Hematopoietic multipotent progenitor cell (in vitro differentiated cells): ENCODE measurements around the gene MRPL58. TPM values are rescaled to one million over a fixed set of nuclear protein-coding genes. Genes with fewer than 3 reads are reported as not detected.

Experiments used
- DNase-seq, 3 donors: peaks; one replicate each; pipeline ENCODE4 v3.0.0-alpha.2; 2011 to 2015; ENCODE audit warnings: low read depth in 2 of 3, low spot score in 2 of 3
- small RNA-seq: library from RNA; depleted of rRNA; stranded (forward); fragments of <200 nt; gene quantifications from one replicate; pipeline ENCODE3, GENCODE V24; 2012
- total RNA-seq: library from RNA; depleted of rRNA; stranded (reverse); fragments of >200 nt; gene quantifications from one replicate; pipeline ENCODE4 v1.2.3, GENCODE V29; 2012

The MRPL58 gene
- total RNA-seq, 1 donor: 16.7 TPM

DNA sequence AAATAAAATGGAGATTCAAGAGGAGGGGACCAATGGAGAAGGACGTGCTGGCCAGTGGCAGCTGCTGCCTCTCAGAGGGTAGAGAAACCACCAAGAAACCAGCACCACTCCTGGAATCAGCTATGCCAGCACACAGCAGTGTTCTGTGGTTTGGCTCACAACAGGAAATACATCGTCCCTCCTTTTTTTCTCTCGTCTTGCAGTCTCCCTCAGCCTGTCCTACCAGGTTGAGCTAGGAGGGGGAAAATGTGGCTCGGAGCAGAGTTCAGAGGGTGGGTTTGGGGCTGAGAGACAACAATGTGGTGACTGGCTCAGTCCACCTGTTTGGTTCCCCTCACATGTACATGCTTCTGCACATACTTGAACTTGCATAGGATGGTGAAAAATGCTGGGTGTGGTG lies 55.4 kb downstream of the MRPL58 start:
- DNase-seq: peak in 1 of 3 donors; percentile 49

- DNase-seq: no peak
Observed at GRCh38 chr17:75068750-75069149, 56.3 kb downstream of the MRPL58 start.

GRCh38 chr17:75069783-75070182 lies 57.3 kb downstream of the MRPL58 start:
- DNase-seq: peak in 1 of 3 donors; percentile 57

Small RNAs within 50 kb of the gene (small RNA-seq; reads per million reads assigned to genes)
- gene AC111186.1: not detected
- not detected for gene RN7SL573P
- not detected for gene RNU6-362P

Other genes starting within 250 kb of the MRPL58 start
- 37.4 TPM for gene NAT9, start 236.3 kb upstream of the MRPL58 start, total RNA-seq
- gene GRIN2C, start 152.8 kb upstream of the MRPL58 start, total RNA-seq: 0.27 TPM
- 8.9 TPM for gene FDXR, start 139.7 kb upstream of the MRPL58 start, total RNA-seq
- not detected for gene FADS6, start 119.0 kb upstream of the MRPL58 start, total RNA-seq
- under 0.01 TPM for gene USH1G, start 89.4 kb upstream of the MRPL58 start, total RNA-seq
- gene OTOP2, start 88.4 kb upstream of the MRPL58 start, total RNA-seq: not detected
- gene OTOP3, start 76.8 kb upstream of the MRPL58 start, total RNA-seq: not detected
- 1.1 TPM for gene HID1, start 39.9 kb upstream of the MRPL58 start, total RNA-seq
- 2.2 TPM for gene CDR2L, start 25.0 kb upstream of the MRPL58 start, total RNA-seq
- 73.5 TPM for gene ATP5PD, start 34.3 kb downstream of the MRPL58 start, total RNA-seq
- gene KCTD2, start 34.6 kb downstream of the MRPL58 start, total RNA-seq: 18.6 TPM
- gene SLC16A5, start 75.3 kb downstream of the MRPL58 start, total RNA-seq: 47.4 TPM
- 10.8 TPM for gene ARMC7, start 97.3 kb downstream of the MRPL58 start, total RNA-seq
- gene NT5C, start 119.1 kb downstream of the MRPL58 start, total RNA-seq: 87.5 TPM
- gene JPT1, start 141.8 kb downstream of the MRPL58 start, total RNA-seq: 30.2 TPM
- gene SUMO2, start 170.3 kb downstream of the MRPL58 start, total RNA-seq: 50.9 TPM
- 35.8 TPM for gene NUP85, start 193.0 kb downstream of the MRPL58 start, total RNA-seq
- gene GGA3, start 248.9 kb downstream of the MRPL58 start, total RNA-seq: 31.0 TPM
- gene MRPS7, start 249.2 kb downstream of the MRPL58 start, total RNA-seq: 38.2 TPM